IPS-NIHi7 (cell line): ENCODE results near the gene ARHGEF16.

ENCODE experiments used
- DNase-seq: peaks from one replicate; pipeline ENCODE4 v3.0.0; 2012; ENCODE audit warnings: mixed read lengths; ENCODE audit errors: extremely low spot score

ARHGEF16 gene

DNA sequence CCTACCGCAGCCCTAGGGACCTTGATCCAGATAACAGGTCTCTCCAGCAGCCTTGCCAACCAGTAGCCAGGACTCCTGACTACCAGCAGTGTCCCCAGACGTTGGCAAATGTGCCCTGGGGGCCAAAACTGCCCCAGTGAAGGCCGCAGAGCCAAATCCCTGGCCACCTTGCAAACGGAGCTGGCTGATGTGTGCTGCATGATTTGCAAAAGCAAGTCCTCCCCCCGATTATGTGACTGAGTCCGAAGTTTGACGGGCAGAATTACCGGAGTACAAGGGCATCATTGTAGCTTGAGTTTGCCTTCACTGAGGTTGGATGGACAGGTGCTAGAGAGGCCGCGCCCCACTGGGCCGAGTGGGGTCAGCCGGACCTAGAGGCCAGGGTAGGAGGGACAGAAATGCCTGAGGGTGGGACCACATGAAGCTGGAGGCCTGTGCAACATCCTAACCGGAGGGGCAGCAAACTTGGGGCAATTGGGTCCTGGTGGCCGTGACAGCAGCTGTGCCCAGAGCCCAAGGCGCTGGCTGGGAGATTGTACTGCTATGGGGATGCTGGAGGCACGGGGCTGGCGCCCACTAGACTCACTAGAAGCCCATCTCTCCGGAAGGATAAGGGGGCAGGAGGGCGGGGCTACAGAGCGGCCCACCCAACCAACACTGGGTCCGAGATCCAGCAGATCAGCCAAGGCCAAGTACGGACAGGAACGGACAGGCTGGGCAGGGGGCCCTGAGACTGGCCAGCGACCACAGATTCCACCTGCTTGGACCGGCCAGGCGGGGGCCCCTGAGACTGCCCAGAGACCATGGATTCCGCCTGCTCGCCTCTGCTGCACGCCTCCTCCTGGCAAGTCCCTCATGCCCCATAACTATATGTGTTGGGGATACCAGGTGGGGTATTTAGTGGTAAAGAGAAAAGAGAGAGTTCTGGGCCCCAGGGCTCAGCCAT lies 2.8 kb downstream of the ARHGEF16 start:
- no peak for DNase-seq

DNA sequence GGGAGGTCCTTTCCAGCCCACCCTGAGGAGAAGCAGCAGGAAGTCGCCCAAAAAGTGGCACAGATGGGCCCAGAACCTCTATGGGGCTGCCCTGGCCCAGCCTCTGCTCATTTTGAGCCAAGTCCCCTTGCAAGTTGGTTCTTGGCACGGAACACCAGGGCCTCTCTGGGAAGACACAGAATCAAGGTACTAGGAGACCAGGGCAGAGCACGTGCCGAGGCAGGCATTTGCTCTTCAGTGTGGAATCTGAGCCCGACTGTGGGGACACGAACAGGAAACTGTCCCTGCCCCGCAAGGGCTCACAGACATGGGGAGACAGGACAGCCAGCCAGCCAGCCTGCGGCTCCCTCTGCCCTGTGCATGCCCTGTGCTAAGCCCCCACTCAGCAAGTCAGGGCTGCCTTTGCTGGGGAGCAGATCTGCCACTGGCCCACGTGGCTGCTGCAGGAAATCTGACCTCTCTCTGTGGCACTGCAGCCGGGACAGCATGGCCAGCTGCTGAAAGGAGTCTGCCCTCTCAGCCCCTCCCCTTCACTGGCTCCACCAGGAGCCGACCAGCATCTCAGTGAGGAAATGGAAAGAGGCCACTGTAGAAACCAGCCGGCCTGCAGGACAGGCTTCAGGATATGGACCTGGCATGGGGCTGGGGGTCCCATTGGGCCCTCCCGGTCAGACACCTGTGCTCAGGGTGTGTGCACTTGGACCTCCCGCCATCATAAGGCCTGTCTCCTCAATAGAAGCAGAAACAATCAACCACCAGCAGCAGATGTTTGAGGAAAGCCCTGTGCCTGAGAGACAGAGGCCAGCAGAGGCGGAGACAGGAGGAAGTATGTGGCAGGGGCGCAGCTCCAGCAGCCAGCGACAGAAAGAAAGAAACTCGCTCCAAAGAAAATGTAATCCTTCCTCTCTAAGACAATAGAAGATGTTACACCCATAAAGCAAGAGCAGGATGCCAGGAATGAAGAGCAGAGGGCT lies 3.7 kb downstream of the ARHGEF16 start:
- DNase-seq = no peak

DNA sequence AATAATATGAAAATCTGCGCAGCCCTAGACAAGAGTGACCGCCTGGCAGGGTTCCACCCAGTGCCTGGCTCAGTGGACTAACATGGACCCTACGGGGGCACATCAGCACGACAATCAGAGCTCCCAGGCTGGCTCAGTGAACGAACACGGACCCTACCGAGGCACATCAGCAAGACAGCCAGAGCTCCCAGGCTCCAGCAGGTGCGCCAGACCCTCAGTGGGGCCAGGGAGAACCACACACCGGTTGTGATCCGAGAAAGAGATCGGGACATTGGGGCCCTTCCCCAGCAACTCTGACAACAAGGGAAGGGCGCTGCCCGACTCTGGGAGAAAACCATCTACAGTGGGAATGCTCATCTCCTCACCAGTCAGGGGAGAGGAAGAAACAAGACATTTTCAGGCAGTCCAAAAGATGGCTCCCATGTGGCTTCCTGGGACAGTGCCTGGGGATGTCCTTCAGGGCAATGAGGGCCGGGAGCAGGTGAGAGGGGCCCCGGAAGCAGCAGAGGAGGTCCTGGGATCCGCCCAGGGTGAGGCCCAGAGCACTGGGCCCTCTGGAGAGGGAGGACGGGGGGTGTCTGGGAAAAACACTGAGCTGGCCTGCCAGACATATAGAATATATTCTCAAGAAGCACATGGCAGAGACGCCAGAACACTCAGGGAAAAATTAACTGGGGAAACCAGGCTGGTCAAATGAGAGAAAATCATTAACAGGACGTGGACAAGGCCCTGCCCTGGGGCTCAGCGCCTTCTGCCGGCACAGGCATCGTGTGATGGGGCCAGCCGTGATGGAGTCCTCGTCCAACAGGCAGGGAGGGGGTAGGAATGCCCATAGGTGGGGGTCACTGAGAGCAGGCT lies 4.8 kb downstream of the ARHGEF16 start:
- no peak for DNase-seq

DNA sequence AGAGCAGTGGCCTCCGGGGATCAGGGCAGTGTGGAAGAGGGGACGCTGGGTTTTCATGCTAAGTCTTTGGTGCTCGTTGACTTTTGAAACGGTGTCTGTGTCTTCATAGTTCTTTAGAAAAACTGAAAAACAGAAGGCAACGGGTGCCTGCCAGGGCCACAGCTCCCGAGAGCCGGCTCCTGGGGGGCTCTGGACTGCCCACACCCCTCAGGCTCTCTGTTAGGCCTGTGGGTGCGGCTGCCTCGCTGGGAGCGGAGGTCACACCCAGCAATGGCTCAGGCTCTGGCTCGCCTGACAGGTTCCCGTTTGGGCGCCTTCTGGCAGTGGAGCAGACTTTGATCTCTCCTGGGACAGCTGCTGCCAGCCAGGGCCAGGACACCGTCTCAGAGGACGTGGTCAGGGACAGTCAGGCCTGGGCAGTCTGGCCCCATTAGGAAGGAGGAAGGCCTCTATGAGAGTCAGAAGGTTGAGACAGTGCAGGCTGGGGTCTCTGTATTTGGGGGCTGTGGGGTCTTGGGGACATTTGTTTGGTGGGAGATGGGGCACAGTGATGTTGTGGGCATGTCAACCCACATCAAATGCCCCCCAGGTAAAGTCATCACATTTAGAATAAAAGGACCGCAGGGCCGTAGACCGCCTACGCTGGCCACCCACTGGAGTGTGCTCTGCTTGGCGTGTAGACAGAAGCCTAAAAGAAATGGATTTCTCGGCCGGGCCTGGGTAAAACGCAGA lies 5.6 kb downstream of the ARHGEF16 start:
- no peak for DNase-seq

DNA sequence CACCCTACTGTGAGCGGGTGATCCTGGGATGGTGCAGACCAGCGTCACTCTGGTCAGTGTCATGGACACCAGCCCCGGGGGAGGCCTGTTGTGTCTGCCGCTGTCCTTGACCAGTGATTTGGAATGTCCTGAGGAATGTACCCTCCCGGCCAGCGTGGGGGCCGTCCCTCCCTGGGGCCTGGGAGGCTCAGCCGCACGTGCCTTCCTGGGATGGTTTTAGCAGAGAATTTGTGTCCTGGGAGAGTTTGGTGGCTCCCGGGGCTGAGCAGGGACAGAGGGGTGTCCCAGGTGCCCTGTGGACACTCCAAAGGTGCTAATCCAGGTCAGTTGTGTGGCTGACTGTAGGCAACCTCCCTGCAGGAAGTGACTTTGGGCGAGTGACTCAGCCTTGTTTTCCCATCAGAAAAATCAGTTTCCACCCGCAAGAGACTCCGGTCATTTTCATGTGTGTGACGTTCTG lies 6.2 kb downstream of the ARHGEF16 start:
- DNase-seq = no peak

DNA sequence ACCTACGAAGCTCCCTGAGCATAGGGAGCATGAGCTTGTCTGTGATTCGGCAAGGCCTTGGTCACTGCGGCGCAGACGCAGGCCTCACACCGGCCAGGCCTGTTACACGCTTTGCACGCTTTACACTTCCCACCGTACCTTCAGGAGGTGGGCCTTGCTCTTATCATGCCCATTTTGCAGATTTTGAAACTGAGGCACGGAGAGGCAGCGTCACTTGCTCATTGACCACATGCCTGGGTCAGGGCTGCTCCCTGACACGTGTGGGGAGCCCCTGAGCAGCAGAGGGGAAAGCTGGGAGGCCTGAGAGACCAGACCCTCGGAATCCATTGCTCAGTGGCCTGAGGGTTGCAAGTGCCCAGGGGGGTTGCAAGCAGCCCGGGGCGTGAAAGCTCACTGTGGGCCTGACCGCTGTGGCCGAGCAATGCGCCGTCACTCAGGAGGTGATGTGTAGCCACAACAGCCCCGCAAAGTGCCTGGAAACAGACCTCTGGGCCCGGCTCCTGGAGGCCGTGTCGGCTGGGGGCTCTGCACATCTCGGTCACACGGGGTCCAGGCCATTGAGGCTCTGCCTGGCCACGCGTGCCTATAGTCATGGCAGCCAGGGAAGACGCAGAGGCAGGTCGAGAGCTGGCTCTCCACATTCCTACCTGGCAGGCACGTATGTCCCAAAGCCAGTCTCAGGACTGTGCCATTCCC lies 6.9 kb downstream of the ARHGEF16 start:
- no peak for DNase-seq

DNA sequence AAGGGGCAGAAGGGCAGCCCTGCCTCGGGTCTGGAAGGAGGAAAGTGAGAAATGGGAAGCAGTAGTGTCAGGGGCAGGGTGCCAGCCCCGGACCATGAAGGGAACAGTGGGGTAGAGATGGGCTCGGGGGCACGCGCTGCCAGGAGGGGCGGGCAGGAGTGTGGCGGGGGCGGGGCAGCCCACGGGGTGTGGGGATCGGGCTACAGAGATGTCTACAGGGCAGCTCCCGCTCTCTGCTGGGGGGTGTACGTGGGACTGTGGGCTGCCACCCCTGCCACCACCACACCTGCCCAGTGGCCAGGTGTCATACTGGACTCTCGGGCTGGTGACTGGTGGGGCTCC lies 7.4 kb downstream of the ARHGEF16 start:
- DNase-seq = no peak

DNA sequence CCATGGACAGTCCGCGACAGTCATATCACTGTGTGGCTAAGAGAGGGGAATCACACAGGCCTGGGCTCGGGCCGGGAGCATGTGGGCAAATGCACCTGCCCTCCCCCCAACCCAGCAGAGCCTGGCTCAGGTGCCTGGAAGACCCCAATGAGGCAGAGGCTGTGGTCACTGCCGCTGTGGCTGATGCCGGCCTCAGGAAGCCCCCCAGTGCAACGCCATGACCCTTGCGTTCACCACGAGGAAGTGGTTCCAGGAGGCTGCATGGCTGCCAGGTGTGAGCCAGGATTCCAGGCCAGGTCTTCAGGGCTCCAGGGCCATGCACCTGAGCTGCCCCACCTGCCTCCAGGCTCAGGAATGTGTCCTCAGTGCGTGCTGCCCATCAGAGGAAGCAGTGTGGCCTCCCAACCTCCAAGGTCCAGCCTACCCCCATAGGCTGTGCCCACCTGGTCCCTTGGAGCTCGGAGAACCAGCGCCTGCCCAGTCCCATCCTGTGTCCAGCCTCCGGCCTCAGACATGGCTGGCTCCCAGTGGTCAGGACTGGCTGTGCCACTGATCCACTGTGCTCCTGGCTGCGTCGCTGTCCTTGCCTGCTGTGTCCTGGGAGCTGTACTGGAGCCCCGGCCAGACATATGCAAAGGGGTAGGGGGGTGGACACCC lies 8.0 kb downstream of the ARHGEF16 start:
- DNase-seq = no peak

DNA sequence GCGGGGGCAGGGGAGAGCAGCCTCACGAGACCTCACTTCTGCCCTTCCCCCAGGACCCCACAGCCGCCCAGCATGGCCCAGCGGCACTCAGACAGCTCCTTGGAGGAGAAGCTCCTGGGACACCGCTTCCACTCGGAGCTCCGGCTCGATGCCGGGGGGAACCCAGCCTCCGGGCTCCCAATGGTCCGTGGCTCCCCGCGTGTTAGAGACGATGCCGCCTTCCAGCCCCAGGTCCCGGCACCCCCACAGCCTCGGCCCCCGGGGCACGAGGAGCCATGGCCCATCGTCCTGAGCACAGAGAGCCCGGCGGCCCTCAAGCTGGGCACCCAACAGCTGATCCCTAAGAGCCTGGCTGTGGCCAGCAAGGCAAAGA lies 8.5 kb downstream of the ARHGEF16 start:
- no peak for DNase-seq

DNA sequence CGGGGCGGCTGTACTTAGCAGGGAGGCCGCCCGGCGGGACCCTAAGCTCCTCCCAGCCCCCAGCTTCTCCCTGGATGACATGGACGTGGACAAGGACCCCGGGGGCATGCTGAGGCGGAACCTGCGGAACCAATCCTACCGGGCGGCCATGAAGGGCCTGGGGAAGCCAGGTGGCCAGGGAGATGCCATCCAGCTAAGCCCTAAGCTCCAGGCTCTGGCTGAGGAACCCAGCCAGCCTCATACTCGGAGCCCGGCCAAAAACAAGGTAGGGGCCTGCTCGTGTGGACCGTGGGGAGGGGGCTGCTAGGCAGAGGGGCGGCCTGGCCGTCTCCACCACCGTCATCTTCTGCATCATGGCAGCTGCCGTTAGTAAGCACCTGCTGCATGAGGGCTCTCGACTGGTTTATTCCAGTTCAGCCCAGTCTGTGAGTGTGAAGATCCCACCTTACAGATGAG lies 9.0 kb downstream of the ARHGEF16 start:
- DNase-seq = no peak

DNA sequence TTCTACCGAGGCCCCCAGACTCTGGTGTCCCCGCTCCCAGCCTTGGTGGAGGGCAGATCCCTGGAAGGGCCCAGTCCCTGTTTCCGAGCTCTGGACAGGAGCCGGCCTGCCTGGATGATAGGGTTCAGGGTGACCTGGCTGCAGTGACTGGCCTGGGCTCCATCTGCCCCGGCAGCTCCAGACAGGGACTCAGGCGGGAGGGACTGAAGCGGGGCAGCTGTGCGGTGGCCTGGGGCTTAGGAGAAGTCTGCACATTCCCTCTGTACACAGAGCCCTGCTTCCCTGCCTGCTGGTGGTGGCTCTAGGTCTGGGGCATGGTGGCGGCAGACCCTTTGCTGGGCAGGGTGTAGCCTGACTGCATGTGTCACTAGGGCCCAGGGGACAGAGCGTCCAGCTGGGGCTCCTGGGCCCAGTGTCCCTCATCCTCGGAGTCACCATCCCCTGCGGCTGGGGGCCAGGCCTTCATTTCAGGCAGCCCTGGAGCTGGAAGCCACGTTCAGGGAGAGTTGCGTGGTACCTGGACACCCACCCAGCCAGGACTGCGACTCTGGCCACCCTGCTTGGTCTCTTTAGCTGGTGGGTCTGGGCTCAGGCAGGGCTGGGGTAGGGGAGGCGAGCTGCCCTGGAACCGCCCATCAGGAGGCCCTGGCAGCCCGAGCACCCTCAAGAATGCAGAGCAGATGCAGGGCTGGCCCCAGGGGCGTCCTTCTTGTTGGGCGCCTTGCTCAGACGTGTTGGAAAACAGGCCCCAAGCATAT lies 9.6 kb downstream of the ARHGEF16 start:
- DNase-seq = no peak

DNA sequence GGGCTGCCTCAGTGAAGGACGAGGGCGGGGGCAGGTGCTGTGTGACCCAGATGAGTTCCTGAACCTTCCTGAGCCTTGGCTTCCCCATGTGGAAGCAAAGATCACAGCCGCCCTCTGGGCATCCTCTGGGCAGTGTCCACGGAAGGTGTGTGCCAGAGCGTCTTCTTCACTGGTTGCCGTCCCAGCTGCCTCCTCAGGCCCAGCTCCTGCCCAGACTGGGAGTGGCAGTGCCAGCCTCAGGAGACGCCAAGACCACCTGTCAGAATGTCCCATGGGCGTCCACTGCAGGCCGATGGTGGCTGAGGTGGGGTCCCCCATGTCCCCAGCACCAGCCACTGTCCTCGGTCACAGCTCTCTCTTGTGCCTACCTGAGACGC lies 10.2 kb downstream of the ARHGEF16 start:
- no peak for DNase-seq

DNA sequence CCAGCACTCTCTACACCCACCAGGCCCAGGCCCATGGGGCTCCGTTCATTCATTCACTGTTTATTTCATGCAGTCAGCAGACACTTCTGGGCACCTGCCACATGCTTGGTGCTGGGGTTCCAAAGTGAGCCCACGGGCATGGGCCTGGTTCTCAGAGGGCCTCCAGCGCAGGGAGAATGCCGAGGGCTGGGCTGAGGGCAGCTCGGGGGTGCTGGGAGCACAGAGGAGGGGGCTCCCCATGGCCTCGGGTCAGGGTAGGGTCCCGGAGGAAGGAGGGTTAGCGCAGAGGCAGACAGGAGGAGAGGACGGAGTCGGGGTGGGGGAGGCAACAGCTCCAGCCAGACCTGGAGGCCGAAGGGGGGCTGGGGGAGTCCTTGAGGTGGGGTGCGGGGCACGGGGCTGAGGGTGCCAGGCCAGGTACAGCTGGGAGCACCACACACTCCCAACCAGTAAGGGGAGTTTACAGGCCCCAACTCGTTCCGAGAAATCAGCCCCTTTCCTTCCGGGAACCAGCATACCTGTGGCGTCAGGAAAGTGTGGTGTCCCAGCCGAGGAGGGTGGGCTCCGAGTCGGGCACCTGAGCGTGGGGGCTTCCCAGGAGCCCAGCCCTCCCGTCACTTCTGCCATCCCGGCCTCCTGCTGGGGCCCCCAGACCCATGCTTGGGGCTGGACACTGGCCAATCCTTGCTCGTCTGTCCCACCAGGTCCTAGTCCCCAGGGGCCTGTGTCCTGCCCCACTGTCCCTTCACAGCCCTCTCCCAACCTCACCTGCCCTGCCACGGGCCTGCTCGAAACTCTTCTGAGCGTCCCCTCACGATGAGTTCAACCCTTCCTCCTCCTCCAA lies 10.8 kb downstream of the ARHGEF16 start:
- no peak for DNase-seq

DNA sequence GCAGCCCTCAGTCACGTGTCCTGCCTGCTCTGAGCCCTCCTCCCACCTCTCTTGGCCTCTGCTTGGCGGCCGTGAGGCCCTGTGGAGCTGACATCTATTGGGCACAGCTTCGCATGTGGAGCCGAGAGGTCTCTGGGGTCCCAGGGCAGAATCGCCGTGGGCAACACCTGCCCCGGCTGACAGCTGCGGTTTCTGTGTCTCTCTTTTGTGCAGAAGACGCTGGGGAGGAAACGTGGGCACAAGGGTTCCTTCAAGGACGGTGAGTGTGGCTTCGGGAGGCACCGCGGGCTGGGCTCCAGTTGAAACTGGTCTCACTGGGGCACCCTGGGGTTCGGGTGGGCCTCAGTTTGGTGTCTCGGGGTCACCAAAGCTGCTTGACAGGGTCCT lies 11.5 kb downstream of the ARHGEF16 start:
- DNase-seq = no peak

DNA sequence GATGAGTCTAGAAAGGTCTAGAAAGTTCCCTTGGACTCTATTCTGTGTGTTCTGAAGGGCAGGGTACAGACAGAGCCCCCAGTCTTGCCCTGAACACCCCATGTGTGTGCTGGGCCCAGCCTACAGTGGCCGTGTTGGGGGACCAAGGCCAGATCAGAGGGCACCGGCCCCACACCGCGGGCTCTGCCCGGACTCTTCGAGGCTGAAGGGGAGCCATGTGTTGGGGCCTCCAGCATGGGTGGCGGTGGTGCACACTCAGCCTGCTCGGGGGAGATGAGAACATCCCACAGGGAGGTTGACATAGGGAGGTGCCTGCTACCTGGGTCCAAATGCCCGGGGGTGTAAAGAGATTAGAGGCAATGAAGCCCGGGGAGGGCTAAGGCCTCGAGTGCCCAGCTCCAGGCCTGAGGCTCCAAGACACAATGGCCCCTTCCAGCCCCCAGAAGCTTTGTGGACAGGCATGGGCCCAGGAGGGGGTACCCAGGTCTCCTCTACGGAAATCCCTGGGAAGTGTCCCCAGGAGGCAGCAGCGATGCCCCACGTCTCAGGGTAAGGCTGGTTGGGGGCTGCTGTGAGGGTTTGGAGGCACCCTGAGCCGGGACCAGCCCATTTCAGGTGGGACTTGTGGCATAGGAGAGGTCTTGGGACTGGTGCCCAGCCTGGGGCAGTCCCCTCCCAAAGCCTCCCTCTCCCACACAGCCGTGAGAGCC lies 12.1 kb downstream of the ARHGEF16 start:
- DNase-seq = no peak

DNA sequence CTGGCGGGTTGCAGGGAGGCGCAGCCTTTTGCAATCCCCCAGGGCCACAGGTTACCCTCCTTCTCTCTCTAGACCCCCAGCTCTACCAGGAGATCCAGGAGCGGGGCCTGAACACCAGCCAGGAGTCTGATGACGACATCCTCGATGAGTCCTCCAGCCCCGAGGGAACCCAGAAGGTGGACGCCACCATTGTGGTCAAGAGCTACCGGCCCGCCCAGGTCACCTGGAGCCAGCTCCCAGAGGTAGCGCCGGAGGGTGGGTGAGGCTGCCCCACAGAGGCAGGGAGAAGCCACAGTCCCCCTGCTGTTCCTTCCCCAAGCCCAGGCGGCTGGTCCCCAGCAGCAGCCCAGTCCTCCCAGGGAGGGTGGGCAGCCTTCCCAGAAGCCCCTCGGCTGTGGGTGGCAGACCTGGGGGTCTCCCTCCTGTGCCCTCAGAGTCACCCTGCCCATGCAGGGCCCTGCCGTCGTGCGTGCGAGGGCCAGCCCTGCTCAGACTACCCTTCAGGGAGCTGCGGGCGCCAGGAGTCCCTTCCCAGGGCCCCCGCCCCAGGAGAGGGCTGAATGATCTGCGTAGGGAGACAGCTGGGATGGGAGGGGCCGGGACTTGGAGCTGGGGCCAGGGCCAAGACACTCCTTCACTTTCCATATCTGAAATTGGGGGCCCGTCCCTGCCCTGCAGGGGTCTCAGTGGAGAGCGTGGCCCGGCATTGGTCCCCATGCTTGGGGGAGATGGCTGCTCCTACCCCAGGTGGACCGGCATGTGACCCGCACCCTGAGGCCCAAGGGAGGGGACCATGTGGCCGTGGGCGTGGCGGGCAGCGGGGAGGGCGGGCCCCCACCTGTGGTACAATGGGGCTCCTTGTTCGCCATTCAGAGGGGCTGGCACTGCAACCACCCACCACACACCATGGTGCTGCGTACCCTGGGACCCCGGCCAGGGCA lies 12.9 kb downstream of the ARHGEF16 start:
- DNase-seq = no peak
